DOHH2 (cell line): ENCODE results near the gene SLC25A1.

ENCODE experiments used
- EZH2phosphoT487 ChIP-seq: fragments of 200-600 bp; sonication (generic); IDR thresholded peaks from 2 replicates; pipeline ENCODE4 v1.6.1; 2017; ENCODE audit warnings: borderline replicate concordance, mild to moderate bottlenecking, antibody characterized with exemption, low read length, moderate library complexity, mixed read lengths
- TF ChIP-seq, protein P1 (sequence below): fragments of 200-600 bp; sonication (generic); IDR thresholded peaks from one replicate; pipeline ENCODE4 v1.5.1; 2014; ENCODE audit warnings: antibody characterized with exemption, mild to moderate bottlenecking, low read depth, low read length; ENCODE audit not compliant: poor library complexity, severe bottlenecking

DNA sequence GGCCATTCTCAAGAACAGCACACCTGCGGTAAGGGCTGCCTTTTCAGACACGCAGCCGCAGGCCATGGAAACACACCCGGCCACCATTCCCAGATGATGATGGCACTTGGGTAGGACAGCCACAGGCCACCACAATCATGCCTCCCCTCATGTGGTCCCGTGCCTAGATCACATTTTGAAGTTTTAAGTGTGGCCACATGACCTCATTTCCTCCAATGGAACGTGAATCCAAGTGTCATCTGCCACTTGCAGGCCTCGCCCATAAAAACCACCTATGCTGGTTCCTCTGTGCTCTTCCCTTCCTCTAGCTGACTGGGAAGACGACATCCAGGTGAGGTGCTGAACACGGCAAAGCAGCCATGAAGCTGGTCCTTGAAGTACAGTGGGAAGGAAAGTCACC lies 44.6 kb upstream of the SLC25A1 start:
- TF ChIP-seq, protein P1, sequence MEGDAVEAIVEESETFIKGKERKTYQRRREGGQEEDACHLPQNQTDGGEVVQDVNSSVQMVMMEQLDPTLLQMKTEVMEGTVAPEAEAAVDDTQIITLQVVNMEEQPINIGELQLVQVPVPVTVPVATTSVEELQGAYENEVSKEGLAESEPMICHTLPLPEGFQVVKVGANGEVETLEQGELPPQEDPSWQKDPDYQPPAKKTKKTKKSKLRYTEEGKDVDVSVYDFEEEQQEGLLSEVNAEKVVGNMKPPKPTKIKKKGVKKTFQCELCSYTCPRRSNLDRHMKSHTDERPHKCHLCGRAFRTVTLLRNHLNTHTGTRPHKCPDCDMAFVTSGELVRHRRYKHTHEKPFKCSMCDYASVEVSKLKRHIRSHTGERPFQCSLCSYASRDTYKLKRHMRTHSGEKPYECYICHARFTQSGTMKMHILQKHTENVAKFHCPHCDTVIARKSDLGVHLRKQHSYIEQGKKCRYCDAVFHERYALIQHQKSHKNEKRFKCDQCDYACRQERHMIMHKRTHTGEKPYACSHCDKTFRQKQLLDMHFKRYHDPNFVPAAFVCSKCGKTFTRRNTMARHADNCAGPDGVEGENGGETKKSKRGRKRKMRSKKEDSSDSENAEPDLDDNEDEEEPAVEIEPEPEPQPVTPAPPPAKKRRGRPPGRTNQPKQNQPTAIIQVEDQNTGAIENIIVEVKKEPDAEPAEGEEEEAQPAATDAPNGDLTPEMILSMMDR: no peak
- no peak for TF ChIP-seq EZH2phosphoT487
